Left lung (tissue), 10 donors: Measurements from ENCODE around the gene PDE4D. TPM values are rescaled to one million over a fixed set of nuclear protein-coding genes. Genes with fewer than 3 reads are reported as not detected.

Experiments used
- ATAC-seq: fragments of 200-7000 bp; cut with Tn5 transposase; one replicate; pipeline ENCODE4 v1.9.1; 2020; ENCODE audit warnings: moderate library complexity
- DNase-seq, 4 donors: peaks; one replicate each; pipeline ENCODE4 v3.0.0-alpha.2; 2013 to 2020
- H3K27ac ChIP-seq, 2 donors: fragments of 200-600 bp; sonication (generic) in 1 of 2; one replicate each; pipeline versions ENCODE4 v1.5.0 to v1.8.0; 2020 to 2021
- H3K27me3 ChIP-seq, 2 donors: fragments of 200-600 bp; sonication (generic) in 1 of 2; one replicate each; pipeline versions ENCODE4 v1.5.0 to v1.8.0; 2020 to 2021
- H3K36me3 ChIP-seq, 2 donors: fragments of 200-600 bp; sonication (generic) in 1 of 2; one replicate each; pipeline versions ENCODE4 v1.5.0 to v1.8.0; 2020 to 2021
- H3K4me1 ChIP-seq, 2 donors: fragments of 200-600 bp; one replicate each; pipeline ENCODE4 v1.8.0; 2021
- H3K4me3 ChIP-seq, 2 donors: fragments of 200-600 bp; sonication (generic) in 1 of 2; one replicate each; pipeline versions ENCODE4 v1.5.0 to v1.8.0; 2020 to 2021; ENCODE audit warnings: mild to moderate bottlenecking in 1 of 2
- H3K9me3 ChIP-seq, 2 donors: fragments of 200-600 bp; sonication (generic) in 1 of 2; one replicate each; pipeline versions ENCODE4 v1.5.0 to v1.8.0; 2020 to 2021
- CTCF ChIP-seq, 2 donors: fragments of 200-600 bp; sonication (generic) in 1 of 2; IDR thresholded peaks; one replicate each; pipeline versions ENCODE4 v1.5.0 to v1.8.0; 2021; ENCODE audit warnings: antibody characterized with exemption in 2 of 2
- intact Hi-C, 2 donors: fragments of 100-400 bp; cut with DNase I; formaldehyde crosslinking; loops; one replicate each; pipeline versions ENCODE4 v1.11.2 to v1.14.2; 2022
- polyA plus RNA-seq, 6 donors: library from polyadenylated mRNA; unstranded; fragments of 120-200 nt; gene quantifications; one replicate each; pipeline ENCODE4 v1.2.1, GENCODE V29; 2013; ENCODE audit not compliant: insufficient read length in 6 of 6
- total RNA-seq, 2 donors: library from RNA; stranded (reverse); fragmentation: NEBNext Ultra II Directional; extraction: Animal tissue kit (Norgen Biotek cat#: 25700); gene quantifications; one replicate each; pipeline ENCODE4 v1.2.1, GENCODE V29; 2021
- donor health status: DM: no; HTN: yes; CAD: no.
- donor health status: DM: no; HTN: no; CAD: no.

Gene PDE4D
- total and polyA plus RNA-seq, 8 donors = 21.4 to 57.1 (median 25.4) TPM

DNA sequence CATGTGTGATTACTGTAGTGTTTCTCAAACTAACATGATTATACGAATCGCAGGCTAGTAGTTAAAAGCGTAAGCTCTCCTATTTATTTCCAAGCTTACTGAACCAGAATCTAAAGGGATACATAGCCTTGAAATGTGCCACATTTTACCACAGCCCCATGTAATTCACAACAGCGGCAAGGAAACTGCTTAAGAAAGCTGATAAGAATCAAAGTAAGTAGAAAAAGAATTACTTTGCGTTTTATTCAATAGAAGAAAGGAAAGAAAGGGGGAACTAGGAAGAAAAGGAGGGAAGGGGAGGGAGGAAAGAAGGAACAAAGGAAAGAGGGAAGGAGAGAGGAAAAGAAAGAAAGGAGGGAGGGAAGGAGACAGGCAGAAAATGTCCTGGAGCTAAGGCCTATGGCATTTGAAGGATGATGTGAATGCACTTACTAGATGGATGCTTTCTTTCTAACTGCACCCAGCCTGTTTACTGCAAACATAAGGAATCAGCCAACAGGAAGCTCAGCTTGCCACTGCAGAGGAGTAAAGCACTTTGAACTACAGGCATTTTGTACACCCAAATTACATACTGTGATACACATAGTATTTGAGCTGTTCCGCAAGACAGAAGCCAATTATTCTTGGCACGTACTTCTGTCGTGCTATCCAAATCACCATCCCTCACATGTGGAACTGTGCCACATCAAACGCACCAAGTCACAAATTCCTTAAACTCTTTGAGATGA, 789.0 kb downstream of the PDE4D start:
- Histone ChIP-seq H3K9me3 (no peaks in the 10 kb centered on the region), H3K4me1 (no peaks in the 10 kb centered on the region), H3K27me3 (no peaks in the 10 kb centered on the region), H3K4me3 (no peak overlapping the region), H3K27ac (no peak overlapping the region), H3K36me3 (no peaks in the 10 kb centered on the region)
- no peak for TF ChIP-seq CTCF (IDR thresholded peaks at IDR 0.05)
- ATAC-seq = no peak
- DNase-seq = peak in 2 of 4 donors; percentile 49 to 61
- intact Hi-C loops = no loop called here

DNA sequence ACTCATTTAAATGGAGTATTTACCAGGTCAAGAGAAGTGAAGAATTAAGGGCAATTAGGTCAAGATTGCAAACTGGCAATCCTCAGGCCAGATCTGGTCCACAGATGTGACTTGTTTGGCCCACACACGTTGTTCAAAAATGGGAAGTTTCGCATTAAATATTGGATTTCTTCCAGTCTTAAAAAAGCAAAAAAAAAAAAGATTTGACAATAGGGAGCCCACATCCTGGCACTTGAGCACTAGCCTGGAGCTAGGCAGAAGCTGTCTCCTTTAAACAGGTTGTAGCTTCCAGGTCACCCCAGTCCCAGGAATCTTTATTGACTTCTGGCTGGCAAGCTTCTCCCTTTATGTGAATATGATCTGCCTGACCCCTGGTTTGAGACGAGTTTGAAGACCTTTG, 790.2 kb downstream of the PDE4D start:
- H3K9me3 ChIP-seq = no peaks in the 10 kb centered on the region
- no peak overlapping the region for H3K4me3 ChIP-seq
- intact Hi-C loops = no loop called here
- no peaks in the 10 kb centered on the region for H3K27me3 ChIP-seq
- H3K4me1 ChIP-seq = no peaks in the 10 kb centered on the region
- no peak for TF ChIP-seq CTCF (IDR thresholded peaks at IDR 0.05)
- H3K36me3 ChIP-seq = no peaks in the 10 kb centered on the region
- no peak for DNase-seq
- ATAC-seq = no peak
- H3K27ac ChIP-seq = no peak overlapping the region

- Histone ChIP-seq H3K4me3 (no peak overlapping the region), H3K36me3 (no peaks in the 10 kb centered on the region), H3K9me3 (no peaks in the 10 kb centered on the region), H3K27ac (no peak overlapping the region), H3K4me1 (peaks cover 0 to 4% of the 10 kb centered on the region in 2 donors), H3K27me3 (no peaks in the 10 kb centered on the region)
- TF ChIP-seq CTCF (IDR thresholded peaks at IDR 0.05) = no peak
- intact Hi-C loops = no loop called here
- ATAC-seq (no peak), DNase-seq (no peak)
These were observed 791.1 kb downstream of the PDE4D start for GRCh38 chr5:59102437-59102836.

DNA sequence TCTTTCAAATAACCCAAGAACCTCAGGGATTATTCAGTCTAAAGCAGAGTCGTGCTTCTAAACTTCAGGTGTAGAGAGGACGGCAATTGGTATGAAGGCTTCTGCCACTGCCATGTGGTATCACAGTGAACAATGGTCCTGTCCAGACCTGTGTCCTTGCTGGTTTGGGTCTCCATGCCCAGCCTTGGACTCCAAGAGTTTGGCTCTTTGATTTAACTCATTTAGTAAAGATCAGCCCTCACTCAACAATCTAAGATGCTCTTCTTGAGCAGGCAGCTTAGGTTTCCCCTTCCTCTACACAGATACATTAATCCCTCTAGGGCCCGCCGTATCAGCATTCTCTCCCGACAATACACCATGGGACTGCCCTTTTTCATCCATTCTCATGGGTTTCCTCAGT, 792.7 kb downstream of the PDE4D start:
- no peak for DNase-seq
- Histone ChIP-seq H3K36me3 (no peaks in the 10 kb centered on the region), H3K4me1 (peaks cover 0 to 5% of the 10 kb centered on the region in 2 donors), H3K4me3 (no peak overlapping the region), H3K27me3 (no peaks in the 10 kb centered on the region), H3K9me3 (no peaks in the 10 kb centered on the region), H3K27ac (no peak overlapping the region)
- intact Hi-C loops = no loop called here
- no peak for ATAC-seq
- no peak for TF ChIP-seq CTCF (IDR thresholded peaks at IDR 0.05)

- Histone ChIP-seq H3K27ac (no peak overlapping the region), H3K4me3 (no peak overlapping the region), H3K27me3 (no peaks in the 10 kb centered on the region), H3K9me3 (no peaks in the 10 kb centered on the region), H3K36me3 (no peaks in the 10 kb centered on the region), H3K4me1 (peaks cover 0 to 9% of the 10 kb centered on the region in 2 donors)
- DNase-seq = no peak
- intact Hi-C loops = no loop called here
- ATAC-seq = no peak
- TF ChIP-seq CTCF (IDR thresholded peaks at IDR 0.05) = no peak
These were observed 793.6 kb downstream of the PDE4D start for GRCh38 chr5:59099995-59100345.
